Regular cardiac myocyte (primary cell): ENCODE measurements around the gene MIER2. TPM values are rescaled to one million over a fixed set of nuclear protein-coding genes. Genes with fewer than 3 reads are reported as not detected.

Source experiments
- total RNA-seq: library from RNA; depleted of rRNA; stranded (reverse); fragments of >200 nt; gene quantifications from 2 replicates; pipeline ENCODE4 v1.2.3, GENCODE V29; 2014

The MIER2 gene, protein sequence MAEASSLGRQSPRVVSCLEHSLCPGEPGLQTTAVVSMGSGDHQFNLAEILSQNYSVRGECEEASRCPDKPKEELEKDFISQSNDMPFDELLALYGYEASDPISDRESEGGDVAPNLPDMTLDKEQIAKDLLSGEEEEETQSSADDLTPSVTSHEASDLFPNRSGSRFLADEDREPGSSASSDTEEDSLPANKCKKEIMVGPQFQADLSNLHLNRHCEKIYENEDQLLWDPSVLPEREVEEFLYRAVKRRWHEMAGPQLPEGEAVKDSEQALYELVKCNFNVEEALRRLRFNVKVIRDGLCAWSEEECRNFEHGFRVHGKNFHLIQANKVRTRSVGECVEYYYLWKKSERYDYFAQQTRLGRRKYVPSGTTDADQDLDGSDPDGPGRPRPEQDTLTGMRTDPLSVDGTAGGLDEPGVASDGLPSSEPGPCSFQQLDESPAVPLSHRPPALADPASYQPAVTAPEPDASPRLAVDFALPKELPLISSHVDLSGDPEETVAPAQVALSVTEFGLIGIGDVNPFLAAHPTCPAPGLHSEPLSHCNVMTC
- 10.1 and 16.5 TPM in 2 replicates for total RNA-seq

DNA sequence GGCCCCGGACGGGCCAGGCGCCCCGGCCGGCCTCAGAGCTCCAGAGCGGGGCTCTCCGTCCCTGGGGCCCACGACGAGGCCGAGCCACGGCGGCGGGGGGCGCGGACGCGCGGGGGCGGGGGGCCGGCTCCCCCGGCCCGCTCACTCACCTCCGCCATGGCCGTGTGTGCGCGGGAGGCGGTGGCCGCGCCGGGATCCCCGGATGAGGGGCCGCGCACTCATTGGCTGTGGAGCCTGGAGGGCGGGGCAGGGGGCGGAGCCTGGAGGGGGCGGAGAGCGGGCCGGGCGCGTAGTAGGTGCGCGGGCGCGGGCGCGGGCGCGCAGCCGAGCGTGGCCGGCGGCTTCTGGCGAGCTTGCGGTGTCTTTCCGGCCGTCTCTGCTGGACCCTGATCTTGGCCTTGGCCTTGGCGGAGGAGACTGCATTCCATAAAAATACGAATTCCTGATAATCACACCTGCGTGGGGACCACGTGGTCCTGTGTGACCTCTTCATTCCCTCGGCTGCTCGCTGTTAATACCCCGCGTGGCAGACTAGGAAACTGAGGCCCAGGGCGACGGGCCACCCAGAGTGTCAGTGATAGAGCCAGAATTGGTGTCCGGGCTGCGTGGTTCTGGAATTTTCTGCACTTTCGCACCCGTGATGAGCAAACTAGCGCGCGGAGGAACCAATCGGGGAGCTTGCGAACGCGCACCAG lies at the start of gene MIER2:
Gene MIER2, minus strand, starts transcription at position 172 of the 695 bp plus-strand sequence. Its CDS starts 14 bp downstream, at position 158.

DNA sequence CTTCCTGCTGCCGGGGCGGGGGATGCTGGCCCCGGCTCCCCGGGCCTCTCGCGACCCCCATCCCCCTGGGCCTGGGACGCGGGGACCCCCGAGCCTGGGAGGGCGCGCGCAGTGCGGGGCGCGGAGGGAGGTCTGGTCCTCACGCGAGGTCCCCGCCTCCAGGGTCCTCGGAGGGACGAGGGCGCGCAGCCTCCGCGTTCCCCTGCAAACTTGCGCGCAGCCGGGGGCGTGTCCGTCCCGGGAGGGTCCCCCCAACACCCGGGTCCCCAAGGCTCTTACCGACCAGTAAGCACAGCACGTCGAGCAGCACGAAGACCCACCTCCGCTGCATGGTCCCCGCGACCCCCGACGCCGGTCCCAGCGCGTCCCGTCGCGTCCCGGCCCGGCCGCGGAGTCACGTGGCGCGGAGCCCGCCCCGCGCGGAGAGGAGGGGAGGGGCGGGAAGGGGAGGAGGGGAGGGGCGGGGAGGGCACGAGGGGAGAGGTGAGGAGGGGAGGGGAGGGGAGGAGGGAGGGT lies 53.5 kb downstream of the MIER2 start, which contains the start of gene PLPP2:
Gene PLPP2, minus strand, starts transcription at position 398 of the 516 bp plus-strand sequence. Its CDS starts 67 bp downstream, at position 331.

Other genes starting within 250 kb of the MIER2 start
- not detected in 2 replicates for gene OR4F17, start 237.7 kb downstream of the MIER2 start, total RNA-seq
- gene PLPP2, start 53.4 kb downstream of the MIER2 start, total RNA-seq: 5.6 and 9.4 TPM in 2 replicates
- under 0.01 TPM in 2 replicates for gene C2CD4C, start 64.4 kb upstream of the MIER2 start, total RNA-seq
- gene SHC2, start 116.2 kb upstream of the MIER2 start, total RNA-seq: 1.4 TPM in 1 of 2 replicates, not detected in the other
- gene MADCAM1, start 151.7 kb upstream of the MIER2 start, total RNA-seq: under 0.01 TPM in 1 of 2 replicates, not detected in the other
- 29.3 and 31.3 TPM in 2 replicates for gene TPGS1, start 162.7 kb upstream of the MIER2 start, total RNA-seq
- gene CDC34, start 187.0 kb upstream of the MIER2 start, total RNA-seq: 51.3 and 78.8 TPM in 2 replicates
- gene GZMM, start 199.3 kb upstream of the MIER2 start, total RNA-seq: 0.28 TPM in 1 of 2 replicates, not detected in the other
- 181 and 379 TPM in 2 replicates for gene BSG, start 227.8 kb upstream of the MIER2 start, total RNA-seq
- gene HCN2, start 245.1 kb upstream of the MIER2 start, total RNA-seq: 1.1 and 1.2 TPM in 2 replicates